Endodermal cell (in vitro differentiated cells): ENCODE data around the gene PSMA7. TPM values are rescaled to one million over a fixed set of nuclear protein-coding genes. Genes with fewer than 3 reads are reported as not detected.

ENCODE experiments used
- DNase-seq: peaks from one replicate; pipeline ENCODE4 v3.0.0-alpha.2; 2017
- H3K27ac ChIP-seq: 2 replicates; pipeline ENCODE4 v1.5.1; 2013; ENCODE audit warnings: mild to moderate bottlenecking, low read depth, low read length, moderate library complexity
- H3K27me3 ChIP-seq: 2 replicates; pipeline ENCODE4 v1.6.1; 2013; ENCODE audit warnings: mild to moderate bottlenecking, low read length, moderate library complexity; ENCODE audit not compliant: insufficient read depth, control insufficient read depth, poor library complexity, severe bottlenecking
- H3K36me3 ChIP-seq: 2 replicates; pipeline ENCODE4 v1.7.0; 2013; ENCODE audit warnings: mild to moderate bottlenecking, low read length, moderate library complexity; ENCODE audit not compliant: control insufficient read depth, insufficient read depth
- H3K4me1 ChIP-seq: one replicate; pipeline ENCODE4 v1.7.0; 2013; ENCODE audit warnings: low read length; ENCODE audit not compliant: control insufficient read depth, insufficient read depth
- H3K4me3 ChIP-seq: 2 replicates; pipeline ENCODE4 v1.5.1; 2013; ENCODE audit warnings: mild to moderate bottlenecking, low read length, moderate library complexity
- H3K9ac ChIP-seq: 2 replicates; pipeline ENCODE4 v1.6.1; 2013; ENCODE audit warnings: mild to moderate bottlenecking, low read length, moderate library complexity; ENCODE audit not compliant: poor library complexity, severe bottlenecking; ENCODE audit errors: extremely low read depth
- H3K9me3 ChIP-seq: 2 replicates; pipeline ENCODE4 v1.6.1; 2013; ENCODE audit warnings: mild to moderate bottlenecking, low read length, moderate library complexity; ENCODE audit not compliant: control insufficient read depth
- H3K27ac Mint-ChIP-seq: 2 replicates; pipeline ENCODE4 v1.8.0; 2020; ENCODE audit warnings: mixed read lengths
- H3K27me3 Mint-ChIP-seq: 2 replicates; pipeline ENCODE4 v1.8.0; 2021; ENCODE audit warnings: mild to moderate bottlenecking, mixed read lengths; ENCODE audit not compliant: insufficient read depth
- H3K36me3 Mint-ChIP-seq: 2 replicates; pipeline ENCODE4 v1.8.0; 2020; ENCODE audit warnings: low read depth, mixed read lengths
- H3K4me1 Mint-ChIP-seq: 2 replicates; pipeline ENCODE4 v1.8.0; 2020; ENCODE audit warnings: mixed read lengths
- H3K4me3 Mint-ChIP-seq: 2 replicates; pipeline ENCODE4 v1.8.0; 2020; ENCODE audit warnings: mild to moderate bottlenecking, moderate library complexity, mixed read lengths
- H3K9me3 Mint-ChIP-seq: 2 replicates; pipeline ENCODE4 v1.8.0; 2020; ENCODE audit warnings: mild to moderate bottlenecking, mixed read lengths
- CTCF ChIP-seq: fragments of 200-600 bp; sonication (generic); conservative IDR thresholded peaks from 2 replicates; pipeline ENCODE4 v1.5.0; 2021; ENCODE audit warnings: antibody characterized with exemption, mild to moderate bottlenecking
- WGBS, 2 experiments: methylation state at CpG; one replicate each; pipeline versions ENCODE4 v1.1.5 to v1.1.7; 2013; ENCODE audit warnings: missing lambda C conversion rate in 2 of 2, mixed read lengths in 1 of 2; ENCODE audit not compliant: insufficient coverage in 1 of 2, insufficient read length in 1 of 2; 5-methylcytosine and 5-hydroxymethylcytosine counted together
- long read RNA-seq, 4 experiments: library from polyadenylated mRNA in 2 of 4; library from RNA in 1 of 4; library from capped mRNA in 1 of 4; stranded (forward) in 3 of 4; unstranded in 1 of 4; transcript quantifications; one replicate each; pipeline ENCODE4 v2.0.0, GENCODE V29; 2020 to 2021; ENCODE audit warnings: inconsistent platforms in 1 of 4
- polyA plus RNA-seq, 2 experiments: library from polyadenylated mRNA; stranded (reverse); fragments of 50-300 nt; gene quantifications; one replicate each; pipeline ENCODE4 v1.2.3, GENCODE V29; 2013
- total RNA-seq, 2 donors: library from RNA; stranded (reverse); fragmentation: NEBNext Ultra II Directional in 1 of 2; extraction: Animal tissue kit (Norgen Biotek cat#: 25700) in 1 of 2; gene quantifications; 2 replicates in 1 of 2; 3 replicates in 1 of 2; pipeline ENCODE4 v1.2.1, GENCODE V29; 2021

The PSMA7 gene
- 100 to 1,000 TPM; 279 to 280 TPM for total RNA-seq
- polyA plus RNA-seq (2013, experiment 1 of 2) = 253 TPM
- polyA plus RNA-seq (2013, experiment 2 of 2) = 256 TPM
- long read RNA-seq, experiment 1, transcript PSMA7-203 (7 exons, 996 nt) = major isoform, 172 of 184 reads
- long read RNA-seq, experiment 1, partial matches to known transcripts = 6 of 184 reads
- long read RNA-seq, experiment 1, other reads (novel, unspliced or antisense) = 4 of 184 reads
- long read RNA-seq, experiment 2, transcript PSMA7-206 (4 exons, 548 nt) = minor isoform, 33 of 362 reads
- long read RNA-seq, experiment 2, transcript PSMA7-203 (7 exons, 996 nt) = major isoform, 315 of 362 reads
- long read RNA-seq, experiment 2, partial matches to known transcripts = 4 of 362 reads
- long read RNA-seq, experiment 2, other reads (novel, unspliced or antisense) = 8 of 362 reads
- long read RNA-seq, experiment 3, transcript PSMA7-201 (3 exons, 925 nt) = minor isoform, 7 of 251 reads
- long read RNA-seq, experiment 3, transcript PSMA7-206 (4 exons, 548 nt) = minor isoform, 32 of 251 reads
- long read RNA-seq, experiment 3, transcript PSMA7-203 (7 exons, 996 nt) = major isoform, 177 of 251 reads
- long read RNA-seq, experiment 3, partial matches to known transcripts = 15 of 251 reads
- long read RNA-seq, experiment 3, other reads (novel, unspliced or antisense) = 20 of 251 reads
- long read RNA-seq, experiment 4, transcript PSMA7-203 (7 exons, 996 nt) = major isoform, 314 of 333 reads
- long read RNA-seq, experiment 4, partial matches to known transcripts = 7 of 333 reads
- long read RNA-seq, experiment 4, other reads (novel, unspliced or antisense) = 10 of 333 reads

- WGBS, 2 experiments = 0% methylated on average over 5 to 147 of the region's 148 CpGs
- peak within 1 kb of the TSS; percentile 85 for H3K4me3 Mint-ChIP-seq
- peak within 1 kb of the TSS; percentile 86 for H3K4me3 ChIP-seq
- peaks cover 14% of the 10 kb centered on the region for H3K4me1 ChIP-seq
- H3K4me1 Mint-ChIP-seq = peaks cover 27% of the 10 kb centered on the region
- H3K27ac Mint-ChIP-seq = peak within 1 kb of the TSS; percentile 94
- peaks cover 39% of the 10 kb centered on the region for H3K36me3 Mint-ChIP-seq
- DNase-seq = peak; percentile 89
- H3K27me3 ChIP-seq = no peaks in the 10 kb centered on the region
- no peaks in the 10 kb centered on the region for H3K27me3 Mint-ChIP-seq
- TF ChIP-seq CTCF = no peak
- peak within 1 kb of the TSS; percentile 97 for H3K27ac ChIP-seq
- H3K9me3 ChIP-seq = no peaks in the 10 kb centered on the region
- H3K9ac ChIP-seq = peak within 1 kb of the TSS; percentile 73
- no peaks in the 10 kb centered on the region for H3K9me3 Mint-ChIP-seq
- peaks cover 47% of the 10 kb centered on the region for H3K36me3 ChIP-seq
These were observed at the start of gene PSMA7, which contains the start of gene SS18L1 for GRCh38 chr20:62143081-62143956. TSS of gene PSMA7 (minus strand) at chr20:62143394. CDS start at chr20:62143303, 91 bp downstream. TSS of gene SS18L1 (plus strand) at chr20:62143769. CDS start at chr20:62143821, 52 bp downstream.

DNA sequence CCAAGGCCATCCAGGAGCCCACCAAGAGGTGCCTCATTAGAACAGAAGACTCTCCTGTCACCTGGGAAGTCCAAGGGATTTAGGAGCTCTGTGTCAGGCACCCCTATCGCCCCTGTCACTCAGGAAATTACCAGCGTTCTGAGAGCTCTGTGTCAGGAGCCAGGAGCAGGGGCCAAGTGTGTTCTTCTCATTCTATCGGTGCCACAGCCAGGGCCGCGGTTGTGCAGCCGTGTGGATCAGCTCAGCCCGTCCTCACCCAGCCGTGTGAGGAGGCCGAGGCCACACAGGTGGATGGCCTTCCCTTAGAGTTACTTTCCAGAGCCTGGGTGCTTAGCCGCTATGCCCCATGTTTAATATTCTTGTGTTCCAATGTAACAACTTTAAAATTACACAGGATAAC, 49.4 kb upstream of the PSMA7 start:
- no peaks in the 10 kb centered on the region for H3K27me3 Mint-ChIP-seq
- Histone ChIP-seq H3K9ac (no peak overlapping the region), H3K4me1 (no peaks in the 10 kb centered on the region), H3K27me3 (no peaks in the 10 kb centered on the region), H3K27ac (no peak overlapping the region), H3K4me3 (no peak overlapping the region), H3K9me3 (no peaks in the 10 kb centered on the region), H3K36me3 (peaks cover 33% of the 10 kb centered on the region)
- TF ChIP-seq CTCF = no peak
- H3K4me1 Mint-ChIP-seq = no peaks in the 10 kb centered on the region
- no peak overlapping the region for H3K27ac Mint-ChIP-seq
- WGBS, 2 experiments = 94 to 99% methylated on average over 8 to 10 of the region's 10 CpGs
- H3K9me3 Mint-ChIP-seq = no peaks in the 10 kb centered on the region
- no peak overlapping the region for H3K4me3 Mint-ChIP-seq
- DNase-seq = no peak
- H3K36me3 Mint-ChIP-seq = peaks cover 12% of the 10 kb centered on the region
